GM21723 (cell line): Measurements from ENCODE around the gene PDPK1.

Source experiments
- ATAC-seq: cut with Tn5 transposase; IDR thresholded peaks from one replicate; pipeline ENCODE4 v1.9.1; 2021; ENCODE audit warnings: mild to moderate bottlenecking, moderate library complexity; ENCODE audit not compliant: unreplicated experiment

Gene PDPK1

DNA sequence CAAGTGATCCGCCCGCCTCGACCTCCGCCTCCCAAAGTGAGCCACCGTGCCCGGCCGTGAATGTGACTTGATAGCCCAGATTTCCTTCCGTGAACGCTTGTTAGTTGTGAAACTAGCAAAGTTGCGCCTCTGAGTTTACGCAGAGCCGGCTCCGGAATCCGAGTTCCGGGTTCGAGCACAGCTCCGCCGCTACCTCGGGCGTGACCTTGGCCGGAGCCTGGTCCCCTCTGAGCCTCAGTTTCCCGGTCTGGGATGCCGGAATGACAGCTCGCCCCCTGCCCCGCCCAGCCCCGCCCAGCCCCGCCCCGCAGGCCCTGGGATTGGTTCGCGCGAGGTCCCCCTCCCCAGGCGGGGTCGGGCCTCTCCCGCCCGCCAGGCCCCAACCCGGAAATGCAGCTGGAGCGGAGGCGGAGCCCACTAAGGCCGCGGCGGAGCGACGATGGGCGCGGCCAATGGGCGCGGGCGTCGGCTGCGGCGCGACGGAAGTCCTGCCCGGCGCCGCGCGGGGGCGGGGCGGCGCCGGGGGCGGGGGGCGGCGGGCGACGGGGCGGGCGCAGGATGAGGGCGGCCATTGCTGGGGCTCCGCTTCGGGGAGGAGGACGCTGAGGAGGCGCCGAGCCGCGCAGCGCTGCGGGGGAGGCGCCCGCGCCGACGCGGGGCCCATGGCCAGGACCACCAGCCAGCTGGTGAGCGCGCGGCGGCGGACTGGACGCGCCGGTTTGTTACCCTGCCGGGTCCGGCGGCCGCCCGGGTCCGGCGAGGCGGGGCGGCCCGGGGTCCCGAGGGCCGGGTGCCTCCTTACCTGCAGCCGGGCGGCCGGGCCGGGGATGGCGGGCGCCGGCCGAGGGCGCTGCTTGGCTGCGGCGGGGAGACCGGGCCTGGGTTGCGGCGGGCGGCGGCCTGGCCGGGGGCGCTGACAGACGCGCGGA, at the start of gene PDPK1:
PDPK1 (plus strand) TSS at position 571 of the 929 bp plus-strand sequence; CDS start at position 663, 92 bp downstream.
- ATAC-seq = peak; percentile 70

DNA sequence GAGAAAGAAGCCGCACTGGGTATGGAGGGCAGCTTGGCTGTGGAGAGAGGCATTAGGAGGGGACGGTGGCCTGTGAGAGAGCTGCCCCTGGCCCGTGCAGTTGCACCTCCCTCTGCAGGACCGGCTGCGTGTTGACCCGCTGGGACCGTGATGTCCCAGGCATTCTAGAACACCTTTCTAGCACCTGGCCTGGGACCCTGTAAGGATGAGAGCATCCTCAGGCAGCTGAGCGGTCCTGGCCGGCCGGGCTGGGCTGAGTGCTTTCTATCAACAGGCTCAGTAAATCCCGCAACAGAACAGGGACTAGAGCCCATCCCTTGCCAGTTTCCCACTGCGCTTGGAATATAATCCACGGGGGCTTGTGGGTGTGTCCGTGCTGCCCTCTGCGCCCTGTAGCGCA, 48.2 kb upstream of the PDPK1 start:
- no peak for ATAC-seq

DNA sequence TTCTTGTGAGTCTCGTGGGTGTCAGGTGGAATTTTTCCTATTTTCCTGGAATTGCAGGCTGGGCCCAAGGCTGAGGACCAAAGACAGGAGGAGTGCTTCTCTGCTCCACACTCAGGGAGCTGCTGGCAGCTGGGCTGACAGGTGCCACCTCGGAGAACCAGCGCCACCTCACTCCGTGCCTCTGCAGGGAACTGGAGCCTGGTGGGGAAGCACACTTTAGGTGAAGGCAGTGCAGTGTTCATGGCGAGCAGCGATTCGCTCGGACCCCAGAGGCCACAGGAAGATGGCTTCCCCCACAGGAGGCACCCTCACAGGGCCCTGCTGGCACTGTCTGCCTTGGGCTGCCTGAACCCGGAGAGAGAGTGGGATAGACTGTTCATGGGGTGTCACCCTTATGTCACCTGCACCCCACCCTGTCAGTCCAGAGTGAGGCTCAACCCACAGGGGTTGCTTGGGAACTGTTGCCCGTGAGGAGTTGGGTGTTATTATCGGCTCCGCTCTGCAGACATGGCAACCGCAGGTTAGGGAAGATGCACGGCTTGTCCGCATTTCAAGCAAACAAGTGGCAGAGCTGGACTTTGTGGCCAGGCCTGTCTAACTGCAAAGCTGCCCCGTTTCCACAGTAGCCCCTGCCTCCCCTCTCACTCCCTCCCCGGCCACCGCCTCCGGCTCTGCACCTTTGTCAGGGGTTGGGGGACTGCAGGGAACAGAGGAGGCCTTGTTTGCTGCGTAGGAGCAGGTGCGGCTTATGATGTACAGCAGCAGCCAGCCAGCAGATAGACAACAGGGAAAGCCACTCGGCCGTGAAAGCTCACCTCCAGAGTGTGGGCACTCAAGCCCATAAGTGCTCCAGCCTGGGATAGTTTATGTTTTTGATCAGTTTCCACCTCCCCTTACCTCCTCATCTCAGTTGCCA, 47.4 kb upstream of the PDPK1 start:
- no peak for ATAC-seq

DNA sequence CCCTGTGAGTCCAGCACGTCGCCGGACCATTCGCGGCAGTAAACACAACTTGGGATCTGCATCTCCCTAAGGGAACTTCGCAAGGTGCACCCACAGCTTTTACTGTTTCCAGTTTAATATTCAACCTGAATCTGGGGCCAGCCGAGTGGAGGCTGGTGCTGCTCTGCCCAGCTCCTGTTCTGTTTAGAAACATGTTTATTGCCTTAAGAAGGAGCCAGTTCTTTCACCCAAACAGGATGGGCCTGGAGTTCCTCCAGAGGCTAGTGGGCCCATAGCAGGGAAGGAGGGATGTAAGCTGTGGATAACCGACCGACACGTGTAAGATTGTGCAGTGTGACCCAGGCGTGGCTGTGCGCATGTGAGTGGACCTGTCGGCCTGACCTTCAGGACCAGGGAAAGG, 45.5 kb upstream of the PDPK1 start:
- ATAC-seq = no peak

DNA sequence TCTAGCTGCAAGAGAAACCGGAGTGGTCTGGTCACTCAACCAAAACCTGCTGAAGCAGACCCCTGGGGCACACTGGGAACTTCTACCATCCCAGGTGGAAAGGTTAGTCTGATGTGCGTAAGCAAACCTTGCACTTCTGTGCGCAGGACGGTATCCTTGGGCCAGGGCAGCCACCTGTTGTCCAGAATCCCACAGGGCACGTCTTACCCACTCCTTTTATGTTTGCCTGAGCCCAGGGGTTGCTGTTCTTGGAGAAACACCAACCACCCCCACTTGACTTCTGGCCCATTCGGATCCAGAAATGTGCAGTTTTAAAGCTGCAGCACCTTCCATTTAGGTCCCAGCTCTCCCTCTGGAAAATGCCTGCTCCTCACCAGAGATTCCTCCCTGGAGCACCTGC, 44.2 kb upstream of the PDPK1 start:
- no peak for ATAC-seq

DNA sequence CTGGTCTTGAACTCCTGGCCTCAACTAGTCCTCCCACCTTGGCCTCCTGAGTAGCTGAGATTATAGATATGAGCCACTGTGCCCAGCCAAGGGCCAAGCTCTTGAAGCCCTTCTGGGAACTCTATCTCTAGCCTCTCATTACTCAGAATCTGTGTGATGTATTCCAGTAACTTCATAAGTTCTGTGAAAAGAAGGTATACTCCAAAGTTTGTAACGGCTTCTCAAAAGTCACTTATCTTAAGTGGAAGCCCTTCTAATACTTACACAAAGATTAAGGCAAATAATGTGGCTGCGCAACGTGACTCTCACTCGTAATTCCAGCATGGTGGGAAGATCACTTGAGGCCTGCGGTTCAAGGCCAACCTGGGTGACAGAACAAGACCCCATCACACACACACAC, 43.2 kb upstream of the PDPK1 start:
- no peak for ATAC-seq

DNA sequence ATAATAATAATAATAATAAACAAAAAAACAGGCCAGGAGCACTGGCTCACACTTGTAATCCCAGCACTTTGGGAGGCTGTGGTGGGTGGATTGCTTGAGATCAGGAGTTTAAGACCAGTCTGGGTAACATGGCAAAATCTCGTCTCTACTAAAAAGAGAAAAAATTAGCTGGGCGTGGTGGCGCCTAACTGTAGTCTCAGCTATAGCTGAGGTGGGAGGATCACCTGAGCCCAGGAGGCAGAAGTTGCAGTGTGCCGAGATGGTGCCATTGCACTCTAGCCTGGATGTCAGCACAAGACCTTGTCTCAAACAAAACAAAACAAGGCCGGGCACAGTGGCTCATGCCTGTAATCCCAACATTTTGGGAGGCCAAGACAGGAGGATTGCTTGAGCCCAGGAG, 42.8 kb upstream of the PDPK1 start:
- no peak for ATAC-seq

DNA sequence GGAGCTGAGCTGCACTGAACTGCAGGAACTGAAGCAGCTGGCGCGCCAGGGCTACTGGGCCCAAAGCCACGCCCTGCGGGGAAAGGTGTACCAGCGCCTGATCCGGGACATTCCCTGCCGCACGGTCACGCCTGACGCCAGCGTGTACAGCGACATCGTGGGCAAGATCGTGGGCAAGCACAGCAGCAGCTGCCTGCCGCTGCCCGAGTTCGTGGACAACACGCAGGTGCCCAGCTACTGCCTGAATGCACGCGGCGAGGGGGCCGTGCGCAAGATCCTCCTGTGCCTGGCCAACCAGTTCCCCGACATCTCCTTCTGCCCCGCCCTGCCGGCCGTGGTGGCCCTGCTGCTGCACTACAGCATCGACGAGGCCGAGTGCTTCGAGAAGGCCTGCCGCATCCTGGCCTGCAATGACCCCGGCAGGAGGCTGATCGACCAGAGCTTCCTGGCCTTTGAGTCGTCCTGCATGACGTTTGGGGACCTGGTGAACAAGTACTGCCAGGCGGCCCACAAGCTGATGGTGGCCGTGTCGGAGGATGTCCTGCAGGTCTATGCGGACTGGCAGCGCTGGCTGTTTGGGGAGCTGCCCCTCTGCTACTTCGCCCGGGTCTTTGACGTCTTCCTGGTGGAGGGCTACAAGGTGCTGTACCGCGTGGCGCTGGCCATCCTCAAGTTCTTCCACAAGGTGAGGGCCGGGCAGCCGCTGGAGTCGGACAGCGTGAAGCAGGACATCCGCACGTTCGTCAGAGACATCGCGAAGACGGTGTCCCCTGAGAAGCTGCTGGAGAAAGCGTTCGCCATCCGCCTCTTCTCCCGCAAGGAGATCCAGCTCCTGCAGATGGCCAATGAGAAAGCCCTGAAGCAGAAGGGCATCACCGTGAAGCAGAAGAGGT, 41.4 kb upstream of the PDPK1 start:
- no peak for ATAC-seq

DNA sequence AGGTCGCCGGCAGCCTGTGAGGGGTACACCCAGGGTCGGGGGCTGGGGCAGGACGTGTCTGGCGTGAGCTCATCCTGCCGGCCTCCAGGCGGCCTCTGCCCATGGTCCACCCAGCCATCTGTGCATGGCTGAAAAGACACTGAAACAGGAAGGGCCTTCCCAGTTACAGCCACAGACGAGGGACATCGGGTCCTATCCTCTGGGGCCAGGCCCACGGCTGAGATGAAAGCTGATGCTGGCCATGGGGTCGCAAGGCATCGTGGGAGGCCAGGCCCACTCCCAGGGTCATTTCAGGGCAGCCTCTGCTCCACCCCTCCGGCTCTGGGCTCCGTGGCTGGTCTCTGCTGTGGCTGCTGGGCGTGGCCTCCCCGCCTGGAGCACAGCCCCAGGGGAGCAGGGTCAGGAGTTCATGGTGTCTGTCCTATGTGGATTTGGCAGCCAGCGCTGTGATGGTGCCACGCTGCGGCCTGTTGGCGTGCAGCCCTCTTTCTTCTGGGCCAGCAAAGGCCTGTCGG, 40.6 kb upstream of the PDPK1 start:
- ATAC-seq = no peak

DNA sequence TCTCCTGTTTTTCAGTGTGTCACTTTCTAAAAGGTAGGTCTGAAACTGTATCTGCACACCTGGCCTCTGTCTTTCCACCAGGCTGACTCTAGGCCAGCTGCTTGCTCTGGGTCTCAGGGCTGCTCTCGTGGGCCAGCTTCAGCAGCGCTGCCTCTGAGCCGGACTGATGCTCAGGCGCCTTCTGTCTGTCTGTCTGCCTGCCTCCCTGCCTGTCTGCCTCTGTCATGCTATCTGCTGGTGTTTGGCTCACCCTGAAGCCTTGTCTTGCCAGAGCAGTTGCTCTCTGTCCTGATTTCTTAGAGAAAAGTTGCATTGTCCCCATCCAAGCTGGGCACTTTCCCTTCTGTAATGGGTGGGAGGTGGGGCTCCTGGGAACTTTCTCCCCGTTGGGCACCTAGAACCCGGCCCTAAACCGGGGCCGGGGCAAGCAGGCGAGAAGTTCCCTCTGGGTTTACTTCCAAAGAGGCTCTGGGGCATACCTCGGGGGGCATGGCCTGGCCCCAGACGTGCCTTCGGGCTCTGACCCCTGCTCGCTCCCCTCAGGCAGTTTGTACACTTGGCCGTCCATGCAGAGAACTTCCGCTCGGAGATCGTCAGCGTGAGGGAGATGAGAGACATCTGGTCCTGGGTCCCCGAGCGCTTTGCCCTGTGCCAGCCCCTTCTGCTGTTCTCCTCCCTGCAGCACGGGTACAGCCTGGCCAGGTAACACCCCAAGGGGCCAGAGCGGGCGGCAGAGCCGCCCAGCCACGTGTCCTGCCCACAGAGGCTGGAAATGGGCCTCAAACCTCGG, 39.9 kb upstream of the PDPK1 start:
- no peak for ATAC-seq

DNA sequence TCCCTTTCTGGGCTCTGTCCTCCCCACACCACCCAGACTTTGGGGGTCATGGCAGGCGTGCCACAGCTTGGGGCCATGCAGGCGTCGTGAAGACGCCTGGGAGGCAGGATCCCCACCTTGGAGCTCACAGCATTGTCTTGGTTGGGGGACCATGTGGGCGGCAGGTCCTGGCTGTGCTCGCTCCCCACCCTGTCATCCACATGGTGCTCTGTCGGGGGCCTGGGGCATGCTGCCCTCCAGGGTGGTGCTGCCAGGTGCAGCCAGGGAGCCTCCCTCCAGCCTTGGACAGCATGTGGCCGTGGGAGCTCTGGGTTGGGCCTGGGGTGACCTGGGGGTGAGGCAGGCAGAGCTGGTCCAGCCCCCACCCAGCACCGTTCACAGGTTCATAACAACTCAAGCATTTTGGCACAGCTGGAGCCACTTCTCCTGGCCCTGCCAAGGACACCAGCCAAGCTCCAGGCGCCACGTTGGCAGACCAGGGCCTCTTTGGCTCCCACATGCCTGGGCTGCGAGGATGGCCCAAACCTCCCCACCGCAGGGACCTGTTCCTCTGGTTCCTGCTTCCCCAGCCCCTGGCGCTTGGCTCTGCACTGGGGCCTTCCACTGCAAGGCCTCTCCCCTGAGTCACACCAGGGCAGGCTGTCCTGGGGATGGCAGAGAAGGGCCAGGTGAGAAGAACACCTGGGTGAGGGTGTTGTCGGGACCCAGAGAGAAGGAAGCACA, 39.1 kb upstream of the PDPK1 start:
- ATAC-seq = no peak

DNA sequence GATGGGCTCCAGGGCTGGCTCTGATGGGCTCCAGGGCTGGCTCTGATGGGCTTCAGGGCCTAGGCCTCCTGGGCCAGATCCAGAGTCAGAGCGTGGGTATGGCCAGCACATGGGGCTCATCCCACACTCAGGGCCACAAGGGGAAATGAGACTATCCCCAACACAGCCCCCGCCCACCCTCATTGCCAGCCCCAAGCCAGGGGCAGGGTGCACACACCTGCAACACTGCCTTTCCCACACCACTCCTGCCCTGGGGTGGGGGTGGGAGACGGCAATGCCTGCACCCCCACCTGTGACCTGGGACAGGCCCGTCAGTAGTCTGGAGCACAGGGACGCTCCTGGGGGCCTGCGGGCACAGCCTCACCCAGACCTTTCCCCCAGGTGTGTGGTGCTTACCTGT, 38.4 kb upstream of the PDPK1 start:
- ATAC-seq = no peak

DNA sequence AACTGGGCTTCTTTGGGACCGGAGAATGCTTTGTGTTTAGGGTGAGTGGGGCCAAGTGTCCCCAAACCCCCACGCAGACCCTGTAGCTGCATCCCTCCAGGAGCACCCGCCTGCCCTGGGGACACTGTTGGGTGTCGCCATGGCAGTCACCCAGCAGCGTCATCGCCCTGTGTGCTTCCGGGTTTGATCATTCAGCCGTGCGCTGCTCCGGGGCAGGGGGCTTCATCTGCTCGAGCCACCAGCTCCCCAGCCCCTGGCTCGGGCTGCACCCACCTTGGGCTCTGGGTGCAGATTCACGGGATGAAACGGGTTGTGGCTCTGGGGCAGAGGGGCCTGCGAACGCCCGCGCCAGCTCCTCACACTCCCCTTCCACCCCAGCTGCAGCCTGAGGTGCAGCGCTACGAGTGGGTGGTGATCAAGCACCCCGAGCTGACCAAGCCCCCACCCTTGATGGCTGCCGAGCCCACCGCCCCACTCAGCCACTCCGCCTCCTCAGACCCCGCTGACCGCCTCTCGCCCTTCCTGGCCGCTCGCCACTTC, 37.9 kb upstream of the PDPK1 start:
- no peak for ATAC-seq

DNA sequence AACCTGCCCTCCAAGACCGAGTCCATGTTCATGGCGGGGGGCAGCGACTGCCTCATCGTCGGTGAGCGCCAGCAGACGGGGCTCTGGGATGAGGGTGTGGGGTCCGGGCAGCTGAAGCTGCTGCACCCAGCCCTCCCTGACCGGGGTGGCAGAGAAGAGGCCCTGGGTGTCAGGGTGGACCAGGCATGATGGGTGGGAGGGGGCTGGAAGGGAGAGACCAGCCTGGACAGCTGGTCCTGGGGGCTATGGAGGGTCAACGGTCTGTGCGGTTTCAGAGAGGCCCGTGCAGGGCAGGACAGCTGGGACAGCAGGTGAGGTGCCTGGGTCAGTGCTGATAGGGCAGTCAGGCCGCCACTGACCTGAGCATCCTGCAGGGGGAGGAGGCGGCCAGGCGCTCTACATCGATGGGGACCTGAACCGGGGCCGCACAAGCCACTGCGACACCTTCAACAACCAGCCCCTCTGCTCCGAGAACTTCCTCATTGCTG, 37.3 kb upstream of the PDPK1 start:
- no peak for ATAC-seq

DNA sequence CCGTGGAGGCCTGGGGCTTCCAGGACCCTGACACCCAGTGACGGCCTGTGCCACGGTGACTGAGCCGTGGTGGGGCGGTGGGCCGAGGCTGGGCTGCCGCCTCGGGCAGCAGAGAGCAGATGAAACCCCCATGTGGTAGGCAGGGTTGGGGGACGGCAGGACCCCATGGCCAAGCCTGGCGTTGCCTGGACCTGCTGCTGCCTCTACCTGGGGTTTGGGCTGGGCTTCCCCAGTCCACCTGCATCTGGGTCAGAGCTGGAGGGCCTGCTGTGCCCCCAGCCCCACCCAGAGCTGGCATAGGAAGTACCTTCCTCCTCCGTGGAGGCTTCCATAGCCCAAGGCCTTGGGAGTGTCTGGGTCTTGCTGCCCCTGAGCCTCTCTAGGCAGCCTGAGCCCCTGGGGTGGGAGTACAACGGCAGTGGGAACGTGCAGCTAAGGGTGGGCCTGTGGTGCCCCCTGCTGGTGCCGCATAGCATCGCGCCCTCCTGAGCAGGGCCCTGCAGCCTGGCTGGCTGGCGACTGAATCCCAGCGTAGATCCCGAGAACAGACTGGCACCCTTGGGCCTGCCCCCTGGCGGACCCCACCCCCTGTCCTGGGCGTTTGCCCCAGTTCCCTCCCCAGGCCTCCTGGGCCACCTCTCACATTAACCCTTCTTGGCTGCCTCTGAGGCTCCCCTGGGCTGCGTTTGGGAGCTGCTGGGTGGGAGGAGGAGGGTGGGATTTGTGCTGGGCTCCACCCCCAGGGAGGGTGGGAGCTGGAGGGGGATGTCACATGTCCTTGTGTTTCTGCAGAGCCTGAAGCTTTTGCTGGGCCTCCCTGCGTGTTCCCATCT, 36.7 kb upstream of the PDPK1 start:
- ATAC-seq = no peak

DNA sequence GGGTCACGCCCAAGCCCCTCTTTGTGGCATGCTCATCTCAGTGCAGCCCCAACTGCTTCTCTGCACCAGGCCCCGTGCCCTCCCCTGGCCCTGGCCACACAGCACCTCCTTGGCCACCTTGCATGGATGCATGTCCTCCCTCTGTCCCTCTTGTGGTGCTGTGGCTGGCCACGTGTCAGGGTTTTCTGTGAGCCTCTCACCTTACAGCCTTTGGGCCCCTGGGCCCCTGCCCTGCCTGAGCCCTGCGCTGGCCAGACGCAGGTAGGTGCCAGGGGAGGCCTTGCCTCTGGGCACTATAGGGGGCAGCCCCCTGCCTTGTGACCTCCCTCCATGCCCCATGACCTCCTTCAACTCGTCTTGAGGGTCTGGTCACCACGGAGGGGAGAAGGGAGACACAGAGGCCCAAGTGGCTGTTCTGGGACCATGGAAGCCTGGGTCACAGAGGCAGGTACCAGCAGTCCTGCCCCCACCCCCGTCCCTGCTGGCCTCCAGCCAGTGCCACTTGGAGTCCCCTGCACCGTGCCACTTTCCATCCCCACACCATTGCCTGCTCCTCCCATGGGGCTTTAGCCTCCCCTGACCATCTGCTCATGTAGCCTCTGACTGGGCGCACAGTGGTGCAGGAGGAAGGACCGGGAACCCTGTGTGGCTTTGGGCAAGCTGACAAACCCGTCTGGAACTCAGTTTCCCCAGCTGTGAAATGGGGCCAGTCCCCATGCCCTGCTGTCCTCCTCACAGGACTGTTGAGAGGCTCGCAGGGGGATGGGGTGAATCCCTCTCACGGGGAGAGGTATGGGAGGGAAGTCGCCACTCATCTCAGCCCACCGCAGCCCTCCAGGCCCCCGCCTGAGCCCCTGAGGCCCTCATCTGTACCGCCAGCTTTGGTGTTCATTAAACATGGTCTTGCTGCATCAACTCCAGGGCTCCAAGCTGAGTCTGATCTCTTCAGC, 35.6 kb upstream of the PDPK1 start:
- no peak for ATAC-seq

DNA sequence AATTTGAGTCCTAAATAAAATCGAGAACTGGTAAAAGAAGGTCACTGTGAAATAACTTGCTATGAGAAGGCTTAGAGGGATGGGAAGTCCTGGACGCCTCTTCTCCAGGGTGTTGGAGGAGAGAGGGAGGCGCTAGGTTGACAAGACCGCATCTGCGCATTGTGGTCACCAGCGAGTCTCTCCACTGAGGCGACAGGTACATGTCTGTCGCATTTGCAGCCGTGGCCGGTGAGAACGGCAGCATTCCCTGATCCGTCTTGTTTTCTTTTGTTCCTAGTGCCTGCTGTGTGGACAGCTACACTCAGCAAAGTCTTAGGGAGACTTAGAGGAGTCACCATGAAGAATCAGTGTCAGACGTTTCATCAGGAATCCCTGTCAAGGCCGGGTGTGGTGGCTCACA, 32.1 kb upstream of the PDPK1 start:
- ATAC-seq = no peak
